Right lobe of liver (tissue), 4 donors: ENCODE measurements around the gene MAP1B.

Experiments
- POLR2A ChIP-seq: fragments of 450-650 bp; IDR thresholded peaks from one replicate; pipeline ENCODE4 v1.6.1; 2017; ENCODE audit warnings: antibody characterized with exemption, mild to moderate bottlenecking
- TF ChIP-seq, protein P1 (sequence below), 4 donors: fragments of 200-600 bp in 3 of 4; fragments of 450-650 bp in 1 of 4; IDR thresholded peaks; one replicate each; pipeline versions ENCODE4 v1.5.1 to v1.8.0; 2016 to 2022; ENCODE audit warnings: antibody characterized with exemption in 4 of 4, mild to moderate bottlenecking in 2 of 4
- donor health status: DM: no; HTN: no; CAD: no.
- donor health status: DM: no; HTN: no; CAD: no.
- donor health status: DM: no; HTN: yes; CAD: no.

DNA sequence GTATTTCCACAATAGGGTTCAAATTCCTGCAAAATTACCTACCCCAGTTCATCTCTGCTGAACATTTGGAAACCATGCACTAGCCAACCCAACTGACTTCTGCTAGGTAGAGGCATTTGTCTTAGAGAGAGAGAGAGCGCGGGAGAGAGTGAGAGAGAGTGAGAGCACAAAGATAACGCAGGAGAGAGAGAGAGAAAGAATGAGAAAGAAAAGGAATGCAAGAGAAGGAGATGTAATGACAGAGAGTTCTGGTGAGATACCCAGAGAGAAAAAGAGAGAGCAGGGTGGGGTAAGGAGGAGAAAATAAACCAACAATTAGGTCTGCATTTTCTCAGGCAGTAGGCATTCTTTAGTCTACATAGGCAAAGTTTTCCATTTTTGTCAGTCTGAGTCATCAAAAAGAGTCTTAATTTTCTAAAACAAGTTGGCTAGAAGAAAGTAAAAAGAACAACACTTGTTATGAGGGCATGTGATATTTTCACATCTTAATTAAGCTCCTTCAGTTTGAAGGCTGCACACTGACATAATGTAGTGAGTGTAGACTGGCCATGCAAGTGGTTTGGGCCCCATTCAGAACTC lies 98.2 kb downstream of the MAP1B start:
- TF ChIP-seq, protein P1, sequence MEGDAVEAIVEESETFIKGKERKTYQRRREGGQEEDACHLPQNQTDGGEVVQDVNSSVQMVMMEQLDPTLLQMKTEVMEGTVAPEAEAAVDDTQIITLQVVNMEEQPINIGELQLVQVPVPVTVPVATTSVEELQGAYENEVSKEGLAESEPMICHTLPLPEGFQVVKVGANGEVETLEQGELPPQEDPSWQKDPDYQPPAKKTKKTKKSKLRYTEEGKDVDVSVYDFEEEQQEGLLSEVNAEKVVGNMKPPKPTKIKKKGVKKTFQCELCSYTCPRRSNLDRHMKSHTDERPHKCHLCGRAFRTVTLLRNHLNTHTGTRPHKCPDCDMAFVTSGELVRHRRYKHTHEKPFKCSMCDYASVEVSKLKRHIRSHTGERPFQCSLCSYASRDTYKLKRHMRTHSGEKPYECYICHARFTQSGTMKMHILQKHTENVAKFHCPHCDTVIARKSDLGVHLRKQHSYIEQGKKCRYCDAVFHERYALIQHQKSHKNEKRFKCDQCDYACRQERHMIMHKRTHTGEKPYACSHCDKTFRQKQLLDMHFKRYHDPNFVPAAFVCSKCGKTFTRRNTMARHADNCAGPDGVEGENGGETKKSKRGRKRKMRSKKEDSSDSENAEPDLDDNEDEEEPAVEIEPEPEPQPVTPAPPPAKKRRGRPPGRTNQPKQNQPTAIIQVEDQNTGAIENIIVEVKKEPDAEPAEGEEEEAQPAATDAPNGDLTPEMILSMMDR (IDR thresholded peaks at IDR 0.05) = no peak
- TF ChIP-seq POLR2A = no peak
